Mammary microvascular endothelial cell (primary cell): ENCODE measurements around the gene DRG1. TPM values are rescaled to one million over a fixed set of nuclear protein-coding genes. Genes with fewer than 3 reads are reported as not detected.

Experiments
- total RNA-seq: library from RNA; depleted of rRNA; stranded (reverse); fragments of >200 nt; gene quantifications from 2 replicates; pipeline ENCODE4 v1.2.3, GENCODE V29; 2015

DRG1 gene
- total RNA-seq: 68.8 and 70.5 TPM in 2 replicates

GRCh38 chr22:31399211-31400022 lies at the start of gene DRG1:
DRG1 (plus strand) TSS chr22:31399604; CDS start chr22:31399684, 80 bp downstream.

Other genes with a start within 250 kb of the DRG1 start
- gene RNF185, start 239.4 kb upstream of the DRG1 start, total RNA-seq: 25.6 and 28.6 TPM in 2 replicates
- 37.0 and 40.0 TPM in 2 replicates for gene LIMK2, start 187.3 kb upstream of the DRG1 start, total RNA-seq
- gene PIK3IP1, start 107.1 kb upstream of the DRG1 start, total RNA-seq: 5.5 and 6.3 TPM in 2 replicates
- 10.1 and 10.6 TPM in 2 replicates for gene PATZ1, start 53.3 kb upstream of the DRG1 start, total RNA-seq
- 6.4 and 7.3 TPM in 2 replicates for gene EIF4ENIF1, start 90.2 kb downstream of the DRG1 start, total RNA-seq
- 12.0 and 13.4 TPM in 2 replicates for gene SFI1, start 96.9 kb downstream of the DRG1 start, total RNA-seq